ENCODE results near the gene CCER1. TPM values are rescaled to one million over a fixed set of nuclear protein-coding genes. Genes with fewer than 3 reads are reported as not detected.

The CCER1 gene
- total and polyA plus RNA-seq, 2 experiments from 2014 or later = not detected

GRCh38 chr12:90945070-90945649 is 9.8 kb downstream of the CCER1 start:
- H3K36me3 ChIP-seq (ENCODE audit: insufficient read depth) = no peaks in the 10 kb centered on the region
- H3F3A ChIP-seq (replicated peaks; ENCODE audit: low read depth) = no peaks in the 10 kb centered on the region
- ATAC-seq (no peak), DNase-seq (ENCODE audit: low spot score) (peak; percentile 20)
- no peaks in the 10 kb centered on the region for H3K9me2 ChIP-seq (ENCODE audit: insufficient read depth)
- H3K79me2 ChIP-seq (replicated peaks; ENCODE audit: insufficient read depth) = no peaks in the 10 kb centered on the region
- H3K27ac ChIP-seq (ENCODE audit: low read depth) = no peak overlapping the region
- Mint-ChIP-seq H3K36me3 (ENCODE audit: low read depth) (no peaks in the 10 kb centered on the region), H3K27me3 (ENCODE audit: insufficient read depth, low read depth, poor library complexity) (no peaks in the 10 kb centered on the region), H3K4me3 (no peak overlapping the region), H3K27ac (no peak overlapping the region), H3K9me3 (no peaks in the 10 kb centered on the region), H3K4me1 (peaks cover 4% of the 10 kb centered on the region; the same call in 2 of the 3 replicates)
- H2AFZ ChIP-seq = no peak overlapping the region
- no peaks in the 10 kb centered on the region for H3K27me3 ChIP-seq (ENCODE audit: insufficient read depth)
- H3K4me3 ChIP-seq = no peak overlapping the region
- H4K20me1 ChIP-seq (replicated peaks; ENCODE audit: insufficient read depth) = no peaks in the 10 kb centered on the region
- no peaks in the 10 kb centered on the region for H3K4me1 ChIP-seq (ENCODE audit: insufficient read depth)
- TF ChIP-seq EZH2 (IDR thresholded peaks at IDR 0.05; ENCODE audit: low read depth, unreplicated experiment) (no peak), CTCF (conservative IDR thresholded peaks at IDR 0.05; ENCODE audit: low read depth in 2 of 2) (peak in 1 of 2 experiments; percentile 76; a peak in 3 of 4 replicates)
- no peak overlapping the region for H3K4me2 ChIP-seq

- no peak for ATAC-seq
- peaks cover 4% of the 10 kb centered on the region; the same call in 2 of the 3 replicates for H3K4me1 Mint-ChIP-seq
- Histone ChIP-seq H3K27ac (ENCODE audit: low read depth) (no peak overlapping the region), H3K4me3 (no peak overlapping the region), H2AFZ (no peak overlapping the region), H3K79me2 (replicated peaks; ENCODE audit: insufficient read depth) (no peaks in the 10 kb centered on the region), H3K4me1 (ENCODE audit: insufficient read depth) (no peaks in the 10 kb centered on the region), H3F3A (replicated peaks; ENCODE audit: low read depth) (no peaks in the 10 kb centered on the region), H3K4me2 (no peak overlapping the region), H3K9me2 (ENCODE audit: insufficient read depth) (no peaks in the 10 kb centered on the region), H4K20me1 (replicated peaks; ENCODE audit: insufficient read depth) (no peaks in the 10 kb centered on the region), H3K36me3 (ENCODE audit: insufficient read depth) (no peaks in the 10 kb centered on the region), H3K27me3 (ENCODE audit: insufficient read depth) (no peaks in the 10 kb centered on the region)
- no peaks in the 10 kb centered on the region for H3K9me3 Mint-ChIP-seq
- no peak for DNase-seq (ENCODE audit: low spot score)
- no peak overlapping the region for H3K4me3 Mint-ChIP-seq
- H3K36me3 Mint-ChIP-seq (ENCODE audit: low read depth) = no peaks in the 10 kb centered on the region
- H3K27me3 Mint-ChIP-seq (ENCODE audit: insufficient read depth, low read depth, poor library complexity) = no peaks in the 10 kb centered on the region
- TF ChIP-seq STAT1 (IDR thresholded peaks at IDR 0.05; ENCODE audit: unreplicated experiment) (no peak), ZNF331 (CRISPR knock-in tag; IDR thresholded peaks at IDR 0.05; ENCODE audit: low read depth) (no peak), POLR2AphosphoS5 (IDR thresholded peaks at IDR 0.05; ENCODE audit: low read depth) (no peak), REST (IDR thresholded peaks at IDR 0.05; ENCODE audit: unreplicated experiment) (no peak), ETS1 (IDR thresholded peaks at IDR 0.05) (no peak), ZNF114 (CRISPR knock-in tag; IDR thresholded peaks at IDR 0.05) (no peak)
- no peak overlapping the region for H3K27ac Mint-ChIP-seq
These were observed 11.7 kb downstream of the CCER1 start for GRCh38 chr12:90943255-90943654.
